Osteocyte (in vitro differentiated cells): ENCODE data around the gene LNX1. TPM values are rescaled to one million over a fixed set of nuclear protein-coding genes. Genes with fewer than 3 reads are reported as not detected.
A peak's percentile ranks its signal among the peaks of the same experiment; 100 is the strongest.

Experiments
- DNase-seq: peaks from one replicate; pipeline ENCODE4 v3.0.0; 2021; ENCODE audit warnings: mixed read lengths; ENCODE audit not compliant: unreplicated experiment; ENCODE audit errors: extremely low spot score
- H3K27ac Mint-ChIP-seq: one replicate; pipeline ENCODE4 v1.8.0; 2021; ENCODE audit warnings: mild to moderate bottlenecking, mixed read lengths; ENCODE audit not compliant: unreplicated experiment
- H3K27me3 Mint-ChIP-seq: one replicate; pipeline ENCODE4 v1.8.0; 2021; ENCODE audit warnings: mixed read lengths; ENCODE audit not compliant: unreplicated experiment
- H3K36me3 Mint-ChIP-seq: one replicate; pipeline ENCODE4 v1.8.0; 2021; ENCODE audit warnings: mixed read lengths; ENCODE audit not compliant: unreplicated experiment
- H3K4me1 Mint-ChIP-seq: one replicate; pipeline ENCODE4 v1.8.0; 2021; ENCODE audit warnings: mixed read lengths; ENCODE audit not compliant: unreplicated experiment
- H3K4me3 Mint-ChIP-seq: one replicate; pipeline ENCODE4 v1.8.0; 2021; ENCODE audit warnings: mild to moderate bottlenecking, moderate library complexity, mixed read lengths; ENCODE audit not compliant: unreplicated experiment
- H3K9me3 Mint-ChIP-seq: one replicate; pipeline ENCODE4 v1.8.0; 2021; ENCODE audit warnings: mixed read lengths; ENCODE audit not compliant: unreplicated experiment
- CTCF ChIP-seq: fragments of 200-600 bp; sonication (generic); IDR thresholded peaks from 2 replicates; pipeline ENCODE4 v1.5.0; 2021; ENCODE audit warnings: antibody characterized with exemption, mild to moderate bottlenecking, moderate library complexity
- total RNA-seq: library from RNA; stranded (reverse); gene quantifications from 2 replicates; pipeline ENCODE4 v1.2.1, GENCODE V29; 2021

LNX1 gene
- total RNA-seq, 1 donor from 2014 or later, result 0.24 TPM

- Mint-ChIP-seq H3K36me3 (no peaks in the 10 kb centered on the region), H3K27me3 (no peaks in the 10 kb centered on the region), H3K9me3 (no peaks in the 10 kb centered on the region), H3K4me3 (no peak overlapping the region), H3K4me1 (peaks cover 41% of the 10 kb centered on the region), H3K27ac (peak overlapping the region; percentile 16)
- no peak for TF ChIP-seq CTCF
- DNase-seq, result no peak
These were observed 5.0 kb downstream of the LNX1 start for GRCh38 chr4:53586121-53586816.

- H3K27me3 Mint-ChIP-seq, result no peaks in the 10 kb centered on the region
- peaks cover 38% of the 10 kb centered on the region for H3K4me1 Mint-ChIP-seq
- H3K27ac Mint-ChIP-seq, result no peak overlapping the region
- DNase-seq, result no peak
- H3K4me3 Mint-ChIP-seq, result no peak overlapping the region
- no peak for TF ChIP-seq CTCF
- no peaks in the 10 kb centered on the region for H3K36me3 Mint-ChIP-seq
- no peaks in the 10 kb centered on the region for H3K9me3 Mint-ChIP-seq
These were observed 6.6 kb downstream of the LNX1 start for GRCh38 chr4:53584658-53585057.

- H3K9me3 Mint-ChIP-seq, result no peaks in the 10 kb centered on the region
- no peak for DNase-seq
- TF ChIP-seq CTCF, result no peak
- H3K27me3 Mint-ChIP-seq, result no peaks in the 10 kb centered on the region
- no peaks in the 10 kb centered on the region for H3K36me3 Mint-ChIP-seq
- no peak overlapping the region for H3K4me3 Mint-ChIP-seq
- H3K27ac Mint-ChIP-seq, result no peak overlapping the region
- H3K4me1 Mint-ChIP-seq, result peaks cover 39% of the 10 kb centered on the region
These were observed 7.8 kb downstream of the LNX1 start for GRCh38 chr4:53583513-53583912.

GRCh38 chr4:53582194-53582593 lies 9.1 kb downstream of the LNX1 start:
- no peaks in the 10 kb centered on the region for H3K27me3 Mint-ChIP-seq
- no peak for DNase-seq
- H3K4me3 Mint-ChIP-seq, result no peak overlapping the region
- no peaks in the 10 kb centered on the region for H3K36me3 Mint-ChIP-seq
- H3K4me1 Mint-ChIP-seq, result peaks cover 44% of the 10 kb centered on the region
- no peak for TF ChIP-seq CTCF
- H3K27ac Mint-ChIP-seq, result peak overlapping the region; percentile 21
- H3K9me3 Mint-ChIP-seq, result no peaks in the 10 kb centered on the region

GRCh38 chr4:53580274-53580673 lies 11.0 kb downstream of the LNX1 start:
- Mint-ChIP-seq H3K9me3 (no peaks in the 10 kb centered on the region), H3K27me3 (no peaks in the 10 kb centered on the region), H3K27ac (no peak overlapping the region), H3K4me1 (peaks cover 46% of the 10 kb centered on the region), H3K36me3 (no peaks in the 10 kb centered on the region), H3K4me3 (no peak overlapping the region)
- TF ChIP-seq CTCF, result no peak
- no peak for DNase-seq
